Muscle layer of duodenum (tissue), 2 donors: Measurements from ENCODE around the gene SURF1.

Source experiments
- H3K27ac ChIP-seq: one replicate; pipeline ENCODE4 v1.7.0; 2013; ENCODE audit warnings: mild to moderate bottlenecking, low read length
- H3K27me3 ChIP-seq: one replicate; pipeline ENCODE4 v1.7.0; 2013; ENCODE audit warnings: low read depth, mild to moderate bottlenecking, control low read depth, low read length
- H3K36me3 ChIP-seq, 2 donors: one replicate each; pipeline ENCODE4 v1.7.0; 2013; ENCODE audit warnings: low read length in 2 of 2, control low read depth in 1 of 2, mild to moderate bottlenecking in 1 of 2; ENCODE audit not compliant: insufficient read depth in 2 of 2, control insufficient read depth in 1 of 2
- H3K4me1 ChIP-seq, 2 donors: one replicate each; pipeline ENCODE4 v1.7.0; 2013; ENCODE audit warnings: low read length in 2 of 2, mild to moderate bottlenecking in 2 of 2, control low read depth in 1 of 2, moderate library complexity in 1 of 2; ENCODE audit not compliant: insufficient read depth in 2 of 2, control insufficient read depth in 1 of 2
- H3K4me3 ChIP-seq, 2 donors: one replicate each; pipeline ENCODE4 v1.7.0; 2013; ENCODE audit warnings: low read length in 2 of 2, low read depth in 1 of 2, mild to moderate bottlenecking in 1 of 2
- H3K9me3 ChIP-seq, 2 donors: one replicate each; pipeline ENCODE4 v1.7.0; 2013; ENCODE audit warnings: low read length in 2 of 2, control low read depth in 1 of 2, mild to moderate bottlenecking in 1 of 2; ENCODE audit not compliant: control insufficient read depth in 1 of 2
- donor health status: healthy.

SURF1 gene

GRCh38 chr9:133307301-133307700, 49.0 kb downstream of the SURF1 start:
- H3K36me3 ChIP-seq: no peaks in the 10 kb centered on the region
- H3K9me3 ChIP-seq: no peaks in the 10 kb centered on the region

GRCh38 chr9:133306242-133307204, 49.8 kb downstream of the SURF1 start:
- peaks cover 0 to 5% of the 10 kb centered on the region in 2 donors for H3K4me1 ChIP-seq
- H3K27me3 ChIP-seq: no peaks in the 10 kb centered on the region
- no peak overlapping the region for H3K4me3 ChIP-seq
- no peaks in the 10 kb centered on the region for H3K36me3 ChIP-seq
- H3K9me3 ChIP-seq: no peaks in the 10 kb centered on the region
- no peak overlapping the region for H3K27ac ChIP-seq

More at GRCh38 chr9:133307301-133307700, 49.0 kb downstream of the SURF1 start:
- Histone ChIP-seq H3K4me3 (no peak overlapping the region), H3K27ac (no peak overlapping the region), H3K27me3 (no peaks in the 10 kb centered on the region), H3K4me1 (peaks cover 0 to 5% of the 10 kb centered on the region in 2 donors)

- Histone ChIP-seq H3K27me3 (no peaks in the 10 kb centered on the region), H3K36me3 (no peaks in the 10 kb centered on the region), H3K9me3 (no peaks in the 10 kb centered on the region), H3K4me1 (peaks cover 0 to 5% of the 10 kb centered on the region in 2 donors), H3K4me3 (no peak overlapping the region), H3K27ac (no peak overlapping the region)
These were observed 50.6 kb downstream of the SURF1 start for GRCh38 chr9:133305731-133306130.

GRCh38 chr9:133304477-133305377, 51.6 kb downstream of the SURF1 start:
- no peaks in the 10 kb centered on the region for H3K27me3 ChIP-seq
- no peak overlapping the region for H3K4me3 ChIP-seq
- no peak overlapping the region for H3K27ac ChIP-seq

GRCh38 chr9:133304158-133304470, 52.2 kb downstream of the SURF1 start:
- H3K27ac ChIP-seq: no peak overlapping the region
- peaks cover 0 to 5% of the 10 kb centered on the region in 2 donors for H3K4me1 ChIP-seq
- no peak overlapping the region for H3K4me3 ChIP-seq
- H3K27me3 ChIP-seq: no peaks in the 10 kb centered on the region
- no peaks in the 10 kb centered on the region for H3K36me3 ChIP-seq
- no peaks in the 10 kb centered on the region for H3K9me3 ChIP-seq

More at GRCh38 chr9:133304477-133305377, 51.6 kb downstream of the SURF1 start:
- Histone ChIP-seq H3K4me1 (peaks cover 0 to 5% of the 10 kb centered on the region in 2 donors), H3K36me3 (no peaks in the 10 kb centered on the region), H3K9me3 (no peaks in the 10 kb centered on the region)

- peaks cover 0 to 5% of the 10 kb centered on the region in 2 donors for H3K4me1 ChIP-seq
- no peaks in the 10 kb centered on the region for H3K27me3 ChIP-seq
- H3K9me3 ChIP-seq: no peaks in the 10 kb centered on the region
- no peaks in the 10 kb centered on the region for H3K36me3 ChIP-seq
- no peak overlapping the region for H3K27ac ChIP-seq
- no peak overlapping the region for H3K4me3 ChIP-seq
These were observed 52.8 kb downstream of the SURF1 start for GRCh38 chr9:133303266-133304157.
